ENCODE measurements around the gene IPO5.
A peak's percentile ranks its signal among the peaks of the same experiment; 100 is the strongest.
"Not testable (repeated sequence)": the region's sequence is repeated elsewhere in the genome, so short reads cannot be mapped to it uniquely, and the experiment has no call there.

The IPO5 gene

DNA sequence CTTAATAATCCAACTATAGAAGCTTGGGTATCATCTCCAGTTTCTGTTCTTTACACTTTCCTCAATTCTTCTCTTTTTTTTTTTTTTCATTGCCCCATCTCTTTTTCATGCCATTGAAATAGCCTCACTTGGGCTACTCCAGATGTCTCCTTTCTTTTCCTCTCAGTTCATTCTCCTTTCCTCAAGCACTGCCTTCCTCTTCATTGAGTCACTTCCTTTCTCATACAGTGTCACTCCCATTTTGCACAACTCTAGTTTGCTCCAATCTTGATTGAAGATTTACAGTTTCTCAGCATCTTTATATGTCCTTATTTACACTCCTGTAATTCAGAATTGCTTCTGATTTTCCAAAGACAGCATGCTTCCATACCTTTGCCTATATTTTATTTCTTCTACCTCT, 61.3 kb downstream of the IPO5 start:
- peak; percentile 51 for DNase-seq (ENCODE audit: low spot score)

DNA sequence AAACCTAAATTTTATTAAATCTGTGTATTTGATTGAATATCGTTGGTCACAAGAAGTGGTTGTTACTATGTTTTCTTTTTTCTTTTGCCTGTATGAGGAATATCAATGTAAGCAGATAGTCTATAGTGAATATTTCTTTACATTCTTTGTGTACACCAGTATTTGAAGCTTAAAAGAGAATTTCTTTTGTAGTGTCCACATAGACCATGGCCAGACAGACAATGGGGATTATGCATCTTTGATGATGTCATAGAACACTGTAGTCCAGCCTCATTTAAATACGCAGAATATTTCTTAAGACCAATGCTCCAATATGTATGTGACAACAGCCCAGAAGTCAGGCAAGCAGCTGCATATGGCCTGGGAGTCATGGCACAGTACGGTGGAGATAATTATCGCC, 64.8 kb downstream of the IPO5 start:
- DNase-seq (ENCODE audit: low spot score), result no peak

DNA sequence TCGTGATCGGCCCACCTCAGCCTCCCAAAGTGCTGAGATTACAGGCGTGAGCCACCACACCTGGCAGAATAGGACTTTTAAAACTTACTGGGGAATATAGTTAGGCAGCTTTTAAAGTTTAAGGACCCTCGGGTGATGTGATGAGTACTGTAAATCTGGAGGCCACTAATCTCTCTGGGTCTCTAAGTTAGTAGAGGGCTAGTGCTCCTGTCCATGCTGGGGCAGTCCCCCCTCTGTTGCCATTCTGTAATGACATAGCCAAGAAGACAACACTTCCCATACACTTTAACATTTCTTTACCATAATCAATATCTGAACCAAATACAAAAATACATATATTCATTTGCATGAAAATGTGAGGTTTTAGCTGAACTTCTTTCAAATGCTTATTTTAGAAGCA, 65.7 kb downstream of the IPO5 start:
- DNase-seq (ENCODE audit: low spot score), result no peak

DNA sequence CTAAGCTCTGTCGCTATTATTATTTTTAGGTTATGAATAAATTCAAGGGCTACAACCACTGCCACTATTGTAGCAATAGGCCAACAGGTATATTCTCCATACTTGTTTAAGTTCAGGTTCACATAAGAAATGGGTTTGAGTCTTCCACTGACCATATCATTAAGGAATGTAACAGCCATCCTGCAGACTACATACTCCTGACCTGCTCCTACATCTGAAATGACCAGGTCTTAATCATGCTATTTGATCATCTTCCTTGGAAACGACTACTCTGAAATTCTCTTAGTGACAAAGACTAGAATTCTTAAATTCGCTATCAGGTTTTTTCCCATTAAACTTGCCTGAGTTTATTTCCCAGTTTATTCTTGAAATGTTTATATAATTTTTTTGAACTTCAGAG, 66.8 kb downstream of the IPO5 start:
- peak; percentile 26 for DNase-seq (ENCODE audit: low spot score)

DNA sequence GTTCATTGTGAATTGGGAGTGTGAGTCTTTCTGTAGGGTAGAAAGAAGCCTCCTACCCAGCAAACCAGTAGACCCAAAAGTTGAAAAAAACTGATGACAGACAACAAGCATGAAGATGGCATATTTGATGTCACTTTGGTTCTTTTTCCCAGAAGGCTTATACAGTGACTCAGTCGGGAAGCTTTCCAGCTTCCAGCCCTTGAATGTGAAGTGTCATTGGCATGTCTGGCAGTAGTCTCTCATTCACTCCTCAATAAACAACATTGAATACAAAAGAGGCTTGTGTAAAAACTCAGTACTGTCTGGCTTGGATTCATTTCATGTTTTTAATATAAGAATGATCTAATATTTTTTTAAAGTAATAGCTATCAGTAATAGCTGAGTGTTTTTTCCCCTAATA, 68.7 kb downstream of the IPO5 start:
- DNase-seq (ENCODE audit: low spot score), result peak; percentile 44

DNA sequence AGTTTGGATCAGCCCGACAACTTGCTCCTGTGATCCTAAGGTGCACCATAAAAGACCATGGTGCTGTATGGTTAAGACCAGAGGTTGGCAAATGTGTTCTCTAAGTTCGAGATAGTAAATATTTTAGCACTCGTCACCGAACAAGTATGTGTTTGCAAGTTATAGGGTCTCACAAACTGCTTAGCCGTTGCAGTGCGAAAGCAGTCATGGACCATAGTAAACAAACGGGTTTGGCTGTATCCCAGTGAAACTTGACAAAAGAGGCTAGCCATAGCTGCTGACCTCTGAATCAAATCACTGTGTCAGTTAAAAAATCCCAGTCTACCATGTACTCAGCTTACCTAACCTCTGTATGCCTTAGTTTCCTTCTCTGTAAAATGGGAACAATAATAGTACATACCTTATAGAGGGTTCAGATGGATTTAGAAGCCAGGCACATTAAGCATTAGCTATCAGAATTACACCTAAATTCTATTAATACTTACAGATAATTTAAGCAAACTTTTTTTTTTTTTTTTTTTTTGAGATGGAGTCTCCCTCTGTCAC, 72.1 kb downstream of the IPO5 start:
- DNase-seq (ENCODE audit: low spot score), result no peak

DNA sequence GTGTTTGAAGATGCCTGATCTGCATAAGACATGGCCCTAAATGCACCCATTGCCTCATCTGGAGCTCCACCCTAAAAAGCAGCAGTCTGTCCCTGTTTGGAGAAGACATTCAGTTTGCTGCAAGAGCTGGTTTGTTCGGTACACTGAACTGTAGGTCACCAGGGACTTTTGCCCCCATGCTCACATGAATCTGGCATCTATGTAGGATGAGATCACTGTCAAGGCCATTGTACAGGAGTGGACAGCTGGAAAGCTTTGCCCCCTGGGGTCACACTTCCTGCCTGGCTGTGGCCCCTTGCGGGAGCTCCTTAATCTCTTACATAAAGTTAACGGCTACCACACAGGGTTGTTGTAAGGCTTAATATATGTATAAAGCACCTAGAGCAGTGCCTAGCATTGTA, 73.0 kb downstream of the IPO5 start:
- DNase-seq (ENCODE audit: low spot score), result no peak

DNA sequence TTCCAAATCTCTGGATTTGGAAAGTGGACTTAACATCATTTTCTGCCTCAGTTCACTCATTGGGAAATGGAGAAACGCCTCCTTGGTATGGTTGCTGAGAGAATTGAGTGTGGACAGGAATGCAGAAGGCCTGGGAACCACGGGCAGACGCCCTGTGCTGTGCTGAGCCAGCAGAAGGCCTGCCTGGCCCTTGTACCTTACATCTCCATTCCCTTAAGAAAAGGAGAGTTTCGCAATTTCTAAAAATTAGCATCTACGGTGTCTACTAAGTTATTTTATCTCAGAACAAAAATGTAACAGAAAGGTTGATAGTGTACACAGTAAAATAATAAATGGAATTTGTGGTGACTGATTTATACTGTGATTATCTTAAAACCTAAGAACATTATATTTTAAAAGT, 78.7 kb downstream of the IPO5 start:
- no peak for DNase-seq (ENCODE audit: low spot score)

DNA sequence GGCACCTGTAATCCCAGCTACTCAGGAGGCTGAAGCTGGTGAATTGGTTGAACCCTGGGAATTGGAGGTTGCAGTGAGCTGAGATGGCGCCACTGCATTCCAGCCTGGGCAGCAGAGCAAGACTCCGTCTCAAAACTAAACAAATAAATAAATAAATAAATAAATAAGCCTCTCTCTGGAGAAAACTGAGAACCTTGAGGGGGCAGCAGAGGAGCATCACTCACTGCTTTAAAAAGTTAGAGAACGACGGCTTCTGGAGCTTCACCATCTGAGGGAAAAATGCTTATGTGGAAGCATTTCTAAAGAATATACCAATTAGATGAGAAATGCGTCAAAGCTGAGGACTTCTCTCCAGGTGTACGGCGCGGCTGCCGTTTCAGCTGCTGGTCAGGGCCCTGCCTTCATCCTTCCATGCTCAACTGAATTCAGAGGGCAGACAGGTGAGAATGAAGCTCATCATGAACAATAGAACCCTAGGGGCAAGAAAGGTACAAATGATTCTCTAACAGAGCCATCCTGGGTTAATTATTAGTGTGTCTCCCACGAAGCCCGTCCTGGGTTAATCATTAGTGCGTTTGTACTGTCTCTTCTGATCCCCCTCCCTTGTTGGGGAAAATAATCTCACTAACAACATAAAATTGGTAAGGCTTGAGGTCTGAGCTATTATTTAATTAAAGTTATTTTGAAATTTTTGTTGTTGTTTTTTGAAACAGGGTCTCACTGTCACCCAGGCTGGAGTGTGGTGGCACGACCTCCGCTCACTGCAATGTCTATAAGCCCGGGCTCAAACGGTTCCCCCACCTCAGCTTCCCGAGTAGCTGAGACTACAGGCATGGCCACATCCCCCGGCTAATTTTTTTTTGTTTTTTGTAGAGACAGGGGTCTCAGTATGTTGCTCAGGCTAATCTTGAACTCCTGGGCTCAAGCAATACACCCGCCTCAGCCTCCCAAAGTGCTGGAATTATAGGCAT, 80.1 kb downstream of the IPO5 start:
- DNase-seq (ENCODE audit: low spot score), result peak; percentile 65

DNA sequence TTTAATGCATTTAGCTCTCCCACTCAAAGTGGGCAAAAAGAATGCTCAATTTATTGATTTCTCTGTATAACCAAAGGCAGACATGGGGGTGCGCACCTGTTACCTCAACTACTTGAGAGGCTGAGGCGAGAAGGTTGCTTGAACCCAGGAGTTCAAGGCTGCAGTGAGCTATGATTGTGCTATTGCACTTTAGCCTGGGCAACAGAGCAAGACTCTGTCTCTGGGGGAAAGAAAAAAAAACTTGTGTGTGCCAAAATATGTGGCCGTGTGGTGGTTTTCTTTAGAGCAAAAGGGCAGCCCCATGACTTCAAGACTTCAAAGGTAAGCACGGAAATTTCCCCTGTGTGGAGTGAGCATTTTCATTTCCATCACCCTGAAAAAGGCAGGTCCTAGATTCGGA, 81.9 kb downstream of the IPO5 start:
- no peak for DNase-seq (ENCODE audit: low spot score)

DNA sequence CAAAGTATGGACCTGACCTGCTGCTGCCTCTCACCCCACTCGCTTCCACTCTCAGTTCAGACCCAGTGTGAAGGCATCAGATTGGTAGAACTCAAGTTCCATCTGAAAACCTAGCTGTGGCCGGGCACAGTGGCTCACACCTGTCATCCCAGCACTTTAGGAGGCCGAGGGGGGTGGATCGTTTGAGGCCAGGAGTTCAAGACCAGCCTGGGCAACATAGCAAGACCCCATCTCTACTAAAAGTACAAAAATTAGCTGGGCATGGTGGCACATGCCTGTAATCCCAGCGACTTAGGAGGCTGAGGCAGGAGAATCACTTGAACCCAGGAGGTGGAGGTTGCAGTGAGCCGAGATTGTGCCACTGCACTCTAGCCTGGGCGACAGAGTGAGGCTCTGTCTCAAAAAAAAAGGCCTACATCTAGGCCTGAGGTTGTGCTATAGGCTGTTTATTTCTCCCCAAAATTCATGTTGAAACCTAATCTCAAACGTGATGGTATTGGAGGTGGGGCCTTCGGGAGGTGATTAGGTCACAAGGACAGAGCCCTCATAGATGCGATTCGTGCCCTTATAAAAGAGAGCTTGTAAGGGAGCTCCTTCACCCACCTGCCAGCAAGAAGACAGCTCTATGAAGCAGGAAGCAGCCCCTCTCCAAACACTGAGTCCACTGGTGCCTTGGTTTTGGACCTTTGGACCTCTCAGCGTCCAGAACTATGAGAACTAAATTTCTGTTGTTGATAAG, 83.3 kb downstream of the IPO5 start:
- DNase-seq (ENCODE audit: low spot score), result not testable (repeated sequence)

DNA sequence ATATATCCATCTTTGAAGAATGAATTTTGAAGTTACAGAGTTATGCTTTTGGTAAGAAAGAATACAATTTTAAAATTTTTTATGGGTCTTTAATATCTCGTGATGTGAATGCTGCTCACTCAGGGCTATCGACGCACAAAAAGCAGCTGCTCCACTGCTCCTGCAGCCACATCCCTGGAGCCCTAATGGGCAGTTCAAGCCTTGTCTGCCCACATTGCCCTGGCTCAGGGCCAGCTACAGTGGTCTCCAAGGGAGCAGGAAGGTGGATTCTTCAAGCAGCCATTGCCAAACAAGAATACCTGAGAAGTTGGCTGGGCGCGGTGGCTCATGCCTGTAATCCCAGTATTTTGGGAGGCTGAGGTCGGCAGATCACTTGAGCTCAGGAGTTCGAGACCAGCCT, 85.8 kb downstream of the IPO5 start:
- no peak for DNase-seq (ENCODE audit: low spot score)

DNA sequence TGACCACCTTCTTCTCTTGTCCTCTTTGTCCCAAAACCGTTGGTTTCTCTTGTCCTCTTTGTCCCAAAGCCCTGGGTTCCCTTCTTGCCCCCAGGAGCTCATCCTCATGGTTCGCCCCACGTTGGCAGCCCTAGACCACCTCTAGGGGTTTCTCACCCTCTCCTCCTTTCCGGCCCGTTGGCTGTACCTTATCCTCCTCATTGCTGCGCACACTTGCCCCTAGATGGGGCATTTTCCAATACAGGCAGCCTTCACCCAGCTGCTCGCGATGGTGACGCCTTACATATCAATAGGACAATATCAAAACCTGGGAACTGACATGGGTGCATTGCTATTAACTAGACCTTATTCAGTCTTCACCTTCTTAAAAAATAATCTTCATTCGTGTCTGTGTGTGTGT, 86.5 kb downstream of the IPO5 start:
- DNase-seq (ENCODE audit: low spot score), result no peak

DNA sequence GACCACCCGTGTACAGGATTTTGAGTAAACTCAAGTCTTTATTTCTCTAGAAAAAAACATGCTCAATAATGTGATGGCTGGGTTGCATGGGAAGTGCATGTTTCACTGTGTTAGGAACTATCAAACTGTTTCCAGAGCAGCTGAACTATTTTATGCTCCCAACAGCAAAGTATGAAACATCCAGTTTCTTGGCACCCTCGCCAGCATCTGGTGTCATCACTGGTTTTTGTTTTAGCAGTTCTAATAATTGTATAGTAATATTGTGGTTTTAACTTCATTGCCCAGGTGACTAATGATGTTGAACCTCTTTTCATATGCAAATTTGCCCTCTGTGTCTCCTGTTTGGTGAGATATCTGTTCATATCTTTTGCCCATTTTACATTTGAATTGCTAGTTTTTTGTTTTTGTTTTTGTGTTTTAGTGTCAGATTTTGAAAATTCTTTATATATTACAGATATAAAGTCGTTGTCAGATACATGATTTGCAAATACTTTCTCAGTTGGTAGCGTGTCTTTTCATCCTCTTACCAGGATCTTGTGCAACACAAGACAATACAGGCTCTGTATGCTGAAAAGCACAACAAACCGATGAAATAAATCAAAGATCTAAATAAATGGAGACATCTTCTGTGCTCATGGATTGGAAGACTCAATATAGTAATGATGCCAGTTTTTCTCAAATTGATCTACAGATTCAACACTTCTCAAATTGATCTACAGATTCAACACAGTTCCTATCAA, 87.8 kb downstream of the IPO5 start:
- no peak for DNase-seq (ENCODE audit: low spot score)

DNA sequence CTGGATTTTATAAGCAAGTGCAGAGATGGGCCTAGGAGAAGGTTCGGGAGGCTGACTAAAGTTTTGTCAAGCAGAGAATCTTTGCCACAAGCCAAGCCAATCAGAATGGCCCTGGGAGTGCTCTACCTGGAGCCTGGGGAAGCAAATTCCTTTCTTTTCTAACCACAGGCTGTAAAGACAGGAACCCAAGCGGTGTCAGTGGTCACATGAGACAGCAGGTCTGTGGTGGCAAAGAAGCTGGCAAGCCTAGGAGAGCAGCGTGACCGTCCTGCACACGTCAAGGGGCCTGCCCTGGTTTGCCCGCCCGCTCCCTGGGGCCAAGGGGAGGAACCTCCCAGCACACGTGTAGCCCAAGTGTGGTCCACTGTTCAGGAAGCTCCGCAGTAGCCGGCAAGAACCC, 90.8 kb downstream of the IPO5 start:
- no peak for DNase-seq (ENCODE audit: low spot score)

DNA sequence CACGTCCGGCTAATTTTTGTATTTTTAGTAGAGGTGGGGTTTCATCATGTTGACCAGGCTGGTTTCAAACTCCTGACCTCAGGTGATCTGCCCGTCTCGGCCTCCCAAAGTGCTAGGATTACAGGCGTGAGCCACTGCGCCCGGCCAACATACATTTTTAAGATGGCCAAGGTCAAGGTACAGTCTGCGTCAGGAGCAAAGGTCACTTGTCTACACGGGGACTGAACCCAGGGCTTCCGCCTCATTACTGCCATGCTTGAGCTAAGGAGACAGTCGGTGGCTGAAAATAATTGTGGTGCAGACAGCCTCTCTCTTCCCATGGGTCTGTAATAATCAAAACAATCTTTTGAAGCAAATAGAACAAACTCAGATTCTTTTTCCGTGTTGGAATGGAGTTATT, 94.3 kb downstream of the IPO5 start:
- not testable (repeated sequence) for DNase-seq (ENCODE audit: low spot score)

DNA sequence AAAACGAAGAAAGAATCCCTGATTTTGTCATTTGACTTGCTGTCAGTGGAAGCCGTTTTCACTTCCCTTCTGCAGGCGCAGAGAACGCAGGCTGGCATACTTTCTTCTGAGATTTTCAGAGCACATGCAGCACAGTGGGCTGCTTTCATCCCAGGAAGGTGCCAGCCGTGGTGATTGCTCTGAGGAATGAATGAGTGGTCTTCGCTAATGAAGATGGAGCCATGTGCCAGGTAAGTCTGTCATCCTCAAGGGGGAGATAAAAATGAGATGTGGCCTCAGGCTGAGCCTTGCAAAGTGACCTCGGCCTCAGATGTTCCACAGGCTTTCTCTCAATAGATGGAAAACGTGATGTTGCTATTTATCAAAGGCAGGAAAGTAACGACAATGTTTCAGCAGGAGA, 94.8 kb downstream of the IPO5 start:
- no peak for DNase-seq (ENCODE audit: low spot score)

DNA sequence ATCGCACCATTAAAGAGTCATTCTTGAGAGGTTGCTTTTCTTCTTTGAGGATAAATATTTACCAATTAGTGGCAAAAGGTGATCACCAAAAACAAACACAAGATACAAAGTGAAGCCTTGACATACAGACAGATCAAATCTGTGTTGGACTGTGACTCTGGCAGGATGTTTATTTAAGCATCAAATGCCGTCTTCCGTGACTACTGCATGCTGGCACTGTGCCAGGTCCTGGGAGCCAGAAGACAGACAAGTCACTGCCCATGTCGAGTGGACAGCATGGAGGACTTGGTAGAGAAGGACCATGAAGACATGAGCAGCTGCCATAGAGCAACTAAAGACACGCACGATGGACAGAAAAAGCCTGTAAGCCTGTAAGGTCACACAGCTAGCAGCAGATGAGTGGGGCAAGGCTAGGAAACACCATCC, 96.6 kb downstream of the IPO5 start:
- peak; percentile 11 for DNase-seq (ENCODE audit: low spot score)

DNA sequence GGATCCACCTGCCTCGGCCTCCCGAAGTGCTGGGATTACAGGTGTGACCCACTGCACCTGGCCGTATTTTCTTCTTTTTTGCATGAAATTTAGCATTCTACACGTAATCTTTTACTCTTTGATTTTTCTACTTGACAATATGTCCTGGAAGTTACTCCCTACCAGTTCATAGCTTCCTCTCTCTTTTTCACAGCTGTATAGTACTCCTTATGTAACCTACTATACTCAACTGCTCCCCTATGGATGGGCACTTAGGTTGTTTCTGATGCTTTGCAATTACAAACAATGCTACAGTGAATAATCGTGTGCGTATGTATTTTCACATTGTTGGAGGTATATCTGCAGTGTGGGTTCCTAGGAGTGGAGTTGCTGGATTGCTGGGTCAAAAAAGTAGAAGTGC, 98.9 kb downstream of the IPO5 start:
- no peak for DNase-seq (ENCODE audit: low spot score)

DNA sequence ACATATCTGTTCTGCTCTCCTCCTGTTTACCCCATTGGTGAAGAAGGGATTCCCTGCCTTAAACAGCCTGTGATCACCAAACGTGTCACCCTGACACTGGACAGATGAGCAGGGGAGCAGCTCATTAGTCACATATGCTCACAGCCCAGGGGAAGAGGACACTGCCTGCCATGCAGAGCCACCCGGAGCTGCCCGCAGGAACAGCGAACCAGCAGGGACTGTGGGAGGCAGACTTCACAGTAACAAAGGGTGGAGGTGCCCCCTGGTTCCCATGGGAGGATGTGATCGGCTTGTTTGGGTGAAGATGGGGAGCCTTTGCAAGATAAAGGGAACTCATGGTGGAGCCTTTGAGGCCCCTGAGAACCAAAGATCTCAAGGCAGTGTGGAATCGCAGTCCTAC, 100.8 kb downstream of the IPO5 start:
- no peak for DNase-seq (ENCODE audit: low spot score)

DNA sequence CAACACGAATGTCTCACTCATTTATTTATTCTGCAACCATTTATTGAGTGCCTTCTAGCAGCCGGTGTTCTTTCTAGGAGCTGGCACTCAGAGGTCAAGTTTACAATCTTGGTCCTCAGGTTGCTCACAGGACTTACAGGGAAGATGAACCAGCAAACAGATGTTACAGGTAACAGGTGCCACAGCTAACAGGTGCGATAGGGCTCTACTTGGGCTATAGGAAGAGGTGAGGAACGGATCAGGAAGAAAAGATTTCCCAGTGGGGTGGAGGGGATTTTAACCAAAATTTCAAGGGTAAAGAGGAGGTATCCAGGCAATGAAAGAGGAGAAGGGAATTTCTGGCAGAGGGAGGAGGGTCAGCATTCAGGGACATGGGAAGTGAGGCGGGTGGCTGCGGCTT, 102.1 kb downstream of the IPO5 start:
- no peak for DNase-seq (ENCODE audit: low spot score)

DNA sequence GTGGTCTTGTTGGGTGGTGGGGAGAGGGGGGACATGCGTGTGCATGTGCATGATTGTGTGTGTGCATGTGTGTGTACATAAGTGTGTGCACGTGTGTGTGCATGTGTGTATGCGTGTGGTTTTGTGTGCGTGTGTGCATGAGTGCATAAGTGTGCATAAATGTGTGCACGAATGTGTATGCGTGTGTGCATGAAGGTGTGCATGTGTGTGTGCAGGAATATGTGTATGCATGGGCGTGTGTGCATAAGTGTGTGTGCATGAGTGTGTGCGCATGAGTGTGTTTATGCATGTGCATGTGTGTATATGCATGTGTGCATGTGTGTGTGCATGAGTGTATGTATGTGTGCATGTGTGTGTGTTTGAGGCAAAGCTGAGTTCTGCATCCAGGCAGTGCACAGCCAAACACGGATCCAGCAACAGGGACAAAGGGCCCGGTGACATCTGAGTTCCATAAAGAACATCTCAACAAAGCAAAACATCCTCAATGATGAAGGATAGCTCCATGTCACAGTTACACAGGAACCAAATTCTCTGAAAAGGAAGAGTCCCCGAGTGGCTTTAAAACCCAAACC, 103.5 kb downstream of the IPO5 start:
- DNase-seq (ENCODE audit: low spot score), result no peak
